Mesendoderm (in vitro differentiated cells): ENCODE measurements around the gene DRD3.

Experiments used
- DNase-seq: peaks from one replicate; pipeline ENCODE4 v3.0.0; 2013
- H2AK5ac ChIP-seq: 2 replicates; pipeline ENCODE4 v1.6.1; 2013; ENCODE audit warnings: low read length, inconsistent platforms
- H2BK120ac ChIP-seq: 2 replicates; pipeline ENCODE4 v1.6.1; 2013; ENCODE audit warnings: low read depth, mild to moderate bottlenecking, low read length, moderate library complexity, mixed read lengths
- H2BK15ac ChIP-seq: replicated peaks from 2 replicates; pipeline ENCODE4 v1.6.1; 2013; ENCODE audit warnings: low read depth, mild to moderate bottlenecking, moderate library complexity
- H2BK5ac ChIP-seq: 2 replicates; pipeline ENCODE4 v1.6.1; 2013; ENCODE audit warnings: low read length, inconsistent platforms
- H3K18ac ChIP-seq: 2 replicates; pipeline ENCODE4 v1.6.1; 2013; ENCODE audit warnings: mild to moderate bottlenecking, low read length, mixed read lengths
- H3K23ac ChIP-seq: one replicate; pipeline ENCODE4 v1.6.1; 2013; ENCODE audit warnings: low read length
- H3K27ac ChIP-seq: 2 replicates; pipeline ENCODE4 v1.5.1; 2013; ENCODE audit warnings: low read depth, mild to moderate bottlenecking, inconsistent platforms, low read length, moderate library complexity
- H3K27me3 ChIP-seq: 2 replicates; pipeline ENCODE4 v1.6.1; 2013; ENCODE audit warnings: low read length, control low read depth, mild to moderate bottlenecking, inconsistent platforms; ENCODE audit not compliant: insufficient read depth, poor library complexity
- H3K36me3 ChIP-seq: 2 replicates; pipeline ENCODE4 v1.6.1; 2013; ENCODE audit warnings: low read length, inconsistent platforms; ENCODE audit not compliant: control insufficient read depth, insufficient read depth
- H3K4ac ChIP-seq: one replicate; pipeline ENCODE4 v1.6.1; 2013; ENCODE audit warnings: low read depth, mild to moderate bottlenecking, low read length, moderate library complexity
- H3K4me1 ChIP-seq: 2 replicates; pipeline ENCODE4 v1.6.1; 2013; ENCODE audit warnings: low read depth, low read length, inconsistent platforms; ENCODE audit not compliant: control insufficient read depth
- H3K4me2 ChIP-seq: 2 replicates; pipeline ENCODE4 v1.6.1; 2013; ENCODE audit warnings: low read length
- H3K4me3 ChIP-seq: 2 replicates; pipeline ENCODE4 v1.5.1; 2013; ENCODE audit warnings: mild to moderate bottlenecking, low read length
- H3K56ac ChIP-seq: one replicate; pipeline ENCODE4 v1.6.1; 2013; ENCODE audit warnings: low read length
- H3K79me1 ChIP-seq: 2 replicates; pipeline ENCODE4 v1.6.1; 2013; ENCODE audit warnings: low read length, inconsistent platforms
- H3K79me2 ChIP-seq: 2 replicates; pipeline ENCODE4 v1.6.1; 2013; ENCODE audit warnings: mild to moderate bottlenecking, low read length; ENCODE audit not compliant: control insufficient read depth, insufficient read depth
- H3K9ac ChIP-seq: 2 replicates; pipeline ENCODE4 v1.6.1; 2013; ENCODE audit warnings: low read length, inconsistent platforms
- H4K5ac ChIP-seq: one replicate; pipeline ENCODE4 v1.6.1; 2013; ENCODE audit warnings: low read length
- H4K8ac ChIP-seq: one replicate; pipeline ENCODE4 v1.6.1; 2013; ENCODE audit warnings: low read depth, mild to moderate bottlenecking, control low read depth, low read length, moderate library complexity
- WGBS: extraction: QIAGEN DNeasy Blood & Tissue Kit; methylation state at CpG from one replicate; pipeline ENCODE4 v1.1.7; 2013; ENCODE audit warnings: low lambda C conversion rate, missing lambda C conversion rate; ENCODE audit not compliant: insufficient coverage; ENCODE audit errors: extremely low coverage; 5-methylcytosine and 5-hydroxymethylcytosine counted together

DRD3 gene

GRCh38 chr3:114115143-114115542, 63.7 kb downstream of the DRD3 start:
- Histone ChIP-seq H2BK15ac (no peak overlapping the region), H3K27ac (no peak overlapping the region), H3K4ac (no peak overlapping the region), H3K4me1 (peaks cover 3% of the 10 kb centered on the region), H3K79me2 (no peaks in the 10 kb centered on the region), H3K27me3 (no peaks in the 10 kb centered on the region), H3K23ac (no peak overlapping the region), H2BK5ac (no peak overlapping the region), H3K18ac (no peak overlapping the region), H3K36me3 (no peaks in the 10 kb centered on the region), H2BK120ac (no peak overlapping the region), H3K9ac (no peak overlapping the region), H3K4me2 (no peak overlapping the region), H4K5ac (no peak overlapping the region), H4K8ac (no peak overlapping the region), H3K56ac (no peak overlapping the region), H3K79me1 (no peaks in the 10 kb centered on the region), H3K4me3 (no peak overlapping the region), H2AK5ac (no peak overlapping the region)
- no peak for DNase-seq
- WGBS: no CpG with 5 or more reads among the region's 7 CpGs

- Histone ChIP-seq H3K79me2 (no peaks in the 10 kb centered on the region), H3K23ac (no peak overlapping the region), H3K4ac (no peak overlapping the region), H2BK120ac (no peak overlapping the region), H3K4me3 (no peak overlapping the region), H3K27ac (no peak overlapping the region), H2BK15ac (no peak overlapping the region), H3K4me1 (peaks cover 3% of the 10 kb centered on the region), H4K8ac (no peak overlapping the region), H3K18ac (no peak overlapping the region), H3K9ac (no peak overlapping the region), H3K56ac (no peak overlapping the region), H3K4me2 (no peak overlapping the region), H2AK5ac (no peak overlapping the region), H3K79me1 (no peaks in the 10 kb centered on the region), H2BK5ac (no peak overlapping the region), H3K27me3 (no peaks in the 10 kb centered on the region), H4K5ac (no peak overlapping the region), H3K36me3 (no peaks in the 10 kb centered on the region)
- no peak for DNase-seq
- WGBS: no CpG with 5 or more reads among the region's 3 CpGs
These were observed 64.1 kb downstream of the DRD3 start for GRCh38 chr3:114114719-114115118.

- no peak overlapping the region for H3K4me2 ChIP-seq
- no peak overlapping the region for H3K4ac ChIP-seq
- no peak overlapping the region for H3K23ac ChIP-seq
- H4K8ac ChIP-seq: no peak overlapping the region
- no peak for DNase-seq
- no peaks in the 10 kb centered on the region for H3K79me1 ChIP-seq
- no peaks in the 10 kb centered on the region for H3K36me3 ChIP-seq
- WGBS: no CpG with 5 or more reads among the region's 6 CpGs
- no peak overlapping the region for H4K5ac ChIP-seq
- H3K4me3 ChIP-seq: no peak overlapping the region
- no peak overlapping the region for H2AK5ac ChIP-seq
- no peak overlapping the region for H2BK15ac ChIP-seq
- no peak overlapping the region for H2BK5ac ChIP-seq
- H3K9ac ChIP-seq: no peak overlapping the region
- no peak overlapping the region for H2BK120ac ChIP-seq
- no peaks in the 10 kb centered on the region for H3K27me3 ChIP-seq
- no peak overlapping the region for H3K56ac ChIP-seq
- H3K4me1 ChIP-seq: peaks cover 3% of the 10 kb centered on the region
- H3K27ac ChIP-seq: no peak overlapping the region
- H3K79me2 ChIP-seq: no peaks in the 10 kb centered on the region
- no peak overlapping the region for H3K18ac ChIP-seq
These were observed 66.2 kb downstream of the DRD3 start for GRCh38 chr3:114112696-114113095.

GRCh38 chr3:114111060-114111770, 67.6 kb downstream of the DRD3 start:
- no peak overlapping the region for H3K4me2 ChIP-seq
- H3K4ac ChIP-seq: no peak overlapping the region

GRCh38 chr3:114110439-114110838, 68.4 kb downstream of the DRD3 start:
- Histone ChIP-seq H3K27me3 (no peaks in the 10 kb centered on the region), H3K4me3 (no peak overlapping the region), H3K18ac (no peak overlapping the region), H3K79me1 (no peaks in the 10 kb centered on the region), H3K27ac (no peak overlapping the region), H2AK5ac (no peak overlapping the region), H2BK15ac (no peak overlapping the region), H3K79me2 (no peaks in the 10 kb centered on the region), H3K36me3 (no peaks in the 10 kb centered on the region), H3K4me2 (no peak overlapping the region), H2BK120ac (no peak overlapping the region), H3K4ac (no peak overlapping the region), H3K23ac (no peak overlapping the region), H4K8ac (no peak overlapping the region), H3K4me1 (peaks cover 3% of the 10 kb centered on the region), H4K5ac (no peak overlapping the region), H2BK5ac (no peak overlapping the region), H3K9ac (no peak overlapping the region), H3K56ac (no peak overlapping the region)
- no CpG with 5 or more reads among the region's 5 CpGs for WGBS
- DNase-seq: peak; percentile 22

More at GRCh38 chr3:114111060-114111770, 67.6 kb downstream of the DRD3 start:
- Histone ChIP-seq H2AK5ac (no peak overlapping the region), H3K9ac (no peak overlapping the region), H3K18ac (no peak overlapping the region), H4K8ac (no peak overlapping the region), H3K79me1 (no peaks in the 10 kb centered on the region), H3K4me1 (peaks cover 3% of the 10 kb centered on the region), H2BK120ac (no peak overlapping the region), H3K79me2 (no peaks in the 10 kb centered on the region), H4K5ac (no peak overlapping the region), H2BK15ac (no peak overlapping the region), H3K27me3 (no peaks in the 10 kb centered on the region), H3K36me3 (no peaks in the 10 kb centered on the region), H3K4me3 (no peak overlapping the region), H3K27ac (no peak overlapping the region), H3K23ac (no peak overlapping the region), H3K56ac (no peak overlapping the region), H2BK5ac (no peak overlapping the region)
- no CpG with 5 or more reads among the region's 3 CpGs for WGBS
- no peak for DNase-seq

- no peaks in the 10 kb centered on the region for H3K36me3 ChIP-seq
- no peak overlapping the region for H3K4me2 ChIP-seq
- no peak overlapping the region for H3K27ac ChIP-seq
- no peaks in the 10 kb centered on the region for H3K79me1 ChIP-seq
- H3K18ac ChIP-seq: no peak overlapping the region
- H3K4me3 ChIP-seq: no peak overlapping the region
- no peak overlapping the region for H2BK120ac ChIP-seq
- no peak overlapping the region for H3K23ac ChIP-seq
- no peak overlapping the region for H3K9ac ChIP-seq
- no peak overlapping the region for H3K4ac ChIP-seq
- H3K27me3 ChIP-seq: no peaks in the 10 kb centered on the region
- H4K8ac ChIP-seq: no peak overlapping the region
- peaks cover 3% of the 10 kb centered on the region for H3K4me1 ChIP-seq
- H2AK5ac ChIP-seq: no peak overlapping the region
- no peak overlapping the region for H2BK5ac ChIP-seq
- DNase-seq: no peak
- no peak overlapping the region for H2BK15ac ChIP-seq
- no CpG with 5 or more reads among the region's 8 CpGs for WGBS
- H3K56ac ChIP-seq: no peak overlapping the region
- no peak overlapping the region for H4K5ac ChIP-seq
- no peaks in the 10 kb centered on the region for H3K79me2 ChIP-seq
These were observed 70.7 kb downstream of the DRD3 start for GRCh38 chr3:114108137-114108536.
